Testis (tissue), 2 donors: ENCODE measurements around the gene DERL3.

Source experiments
- CTCF ChIP-seq, 3 experiments: fragments of 450-650 bp in 2 of 3; fragments of 200-600 bp in 1 of 3; sonication (generic) in 1 of 3; IDR thresholded peaks; one replicate each; pipeline ENCODE4 v1.5.1; 2016 to 2019; ENCODE audit warnings: antibody characterized with exemption in 3 of 3, mild to moderate bottlenecking in 2 of 3, moderate library complexity in 1 of 3
- POLR2A ChIP-seq: fragments of 450-650 bp; IDR thresholded peaks from one replicate; pipeline ENCODE4 v1.6.1; 2017; ENCODE audit warnings: antibody characterized with exemption, mild to moderate bottlenecking, moderate library complexity

DNA sequence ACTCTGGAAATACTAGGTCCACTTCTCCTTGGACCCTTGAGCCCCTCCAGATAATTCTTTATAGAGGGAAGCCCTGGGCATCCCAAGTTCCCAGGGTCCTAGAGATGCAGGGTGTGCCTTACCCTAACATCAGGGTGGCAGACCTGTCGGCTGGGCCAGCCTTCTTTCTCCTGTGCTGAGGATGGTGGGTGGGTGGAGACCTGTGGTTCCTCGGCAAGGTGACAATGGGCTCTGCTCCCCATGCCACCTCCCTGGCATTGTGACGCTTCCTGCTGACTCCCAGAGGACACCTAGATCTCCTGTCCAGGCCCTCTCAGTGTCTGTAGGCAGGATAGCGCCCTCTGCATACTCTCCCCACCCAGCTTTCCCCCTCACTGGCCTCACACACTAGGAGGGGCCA, 3.8 kb upstream of the DERL3 start:
- TF ChIP-seq CTCF (IDR thresholded peaks at IDR 0.05) (no peak), POLR2A (no peak)
